Mucosa of rectum (tissue), 2 donors: ENCODE data around the gene OR4P4.

Experiments
- H3K27ac ChIP-seq, 2 donors: one replicate each; pipeline ENCODE4 v1.7.0; 2013; ENCODE audit warnings: inconsistent platforms in 2 of 2, low read depth in 2 of 2, low read length in 2 of 2
- H3K27me3 ChIP-seq, 2 donors: one replicate each; pipeline ENCODE4 v1.7.0; 2013; ENCODE audit warnings: low read length in 2 of 2; ENCODE audit not compliant: control insufficient read depth in 2 of 2, insufficient read depth in 2 of 2
- H3K36me3 ChIP-seq, 2 donors: one replicate each; pipeline ENCODE4 v1.7.0; 2013; ENCODE audit warnings: low read length in 2 of 2; ENCODE audit not compliant: control insufficient read depth in 2 of 2, insufficient read depth in 2 of 2
- H3K4me1 ChIP-seq, 2 donors: one replicate each; pipeline ENCODE4 v1.7.0; 2013; ENCODE audit warnings: low read length in 2 of 2, mild to moderate bottlenecking in 1 of 2; ENCODE audit not compliant: control insufficient read depth in 2 of 2, insufficient read depth in 2 of 2
- H3K4me3 ChIP-seq, 2 donors: one replicate each; pipeline ENCODE4 v1.7.0; 2013; ENCODE audit warnings: low read length in 2 of 2
- H3K9ac ChIP-seq, 2 donors: one replicate each; pipeline ENCODE4 v1.7.0; 2013; ENCODE audit warnings: low read length in 2 of 2, low read depth in 1 of 2, mild to moderate bottlenecking in 1 of 2
- H3K9me3 ChIP-seq, 2 donors: one replicate each; pipeline ENCODE4 v1.7.0; 2013; ENCODE audit warnings: low read length in 2 of 2; ENCODE audit not compliant: control insufficient read depth in 2 of 2
- donor health status: healthy.
- donor health status: Normal muscosa, but diverticular disease.

OR4P4 gene

GRCh38 chr11:55634813-55635212 lies at the start of gene OR4P4:
Gene OR4P4 (plus strand): TSS chr11:55635113.
- no peak within 1 kb of the TSS for H3K9ac ChIP-seq
- H3K27ac ChIP-seq: no peak within 1 kb of the TSS
- no peaks in the 10 kb centered on the region for H3K4me1 ChIP-seq
- no peaks in the 10 kb centered on the region for H3K9me3 ChIP-seq
- H3K4me3 ChIP-seq: no peak within 1 kb of the TSS
- no peaks in the 10 kb centered on the region for H3K36me3 ChIP-seq
- no peaks in the 10 kb centered on the region for H3K27me3 ChIP-seq

- H3K4me1 ChIP-seq: no peaks in the 10 kb centered on the region
- no peak within 1 kb of the TSS for H3K4me3 ChIP-seq
- H3K36me3 ChIP-seq: no peaks in the 10 kb centered on the region
- H3K9me3 ChIP-seq: peaks cover 0 to 2% of the 10 kb centered on the region in 2 donors
- no peak within 1 kb of the TSS for H3K9ac ChIP-seq
- H3K27ac ChIP-seq: no peak within 1 kb of the TSS
- no peaks in the 10 kb centered on the region for H3K27me3 ChIP-seq
Measured at GRCh38 chr11:55607545-55607944, 27.4 kb upstream of the OR4P4 start, which contains the start of gene OR4C11. Gene OR4C11 (minus strand): TSS chr11:55607645. CDS start chr11:55604373, 3,272 bp downstream.

GRCh38 chr11:55624531-55624930 lies 10.4 kb upstream of the OR4P4 start:
- H3K4me3 ChIP-seq: no peak overlapping the region
- H3K9me3 ChIP-seq: peaks cover 0 to 7% of the 10 kb centered on the region in 2 donors
- H3K27ac ChIP-seq: no peak overlapping the region
- H3K9ac ChIP-seq: no peak overlapping the region
- H3K4me1 ChIP-seq: no peaks in the 10 kb centered on the region
- no peaks in the 10 kb centered on the region for H3K27me3 ChIP-seq
- no peaks in the 10 kb centered on the region for H3K36me3 ChIP-seq

GRCh38 chr11:55648027-55648426 lies 13.1 kb downstream of the OR4P4 start, which contains the start of gene OR4S2:
Gene OR4S2 (plus strand): TSS chr11:55648327. CDS start chr11:55650904, 2,577 bp downstream.
- no peak within 1 kb of the TSS for H3K4me3 ChIP-seq
- H3K27ac ChIP-seq: no peak within 1 kb of the TSS
- H3K36me3 ChIP-seq: no peaks in the 10 kb centered on the region
- peaks cover 0 to 5% of the 10 kb centered on the region in 2 donors for H3K9me3 ChIP-seq
- H3K4me1 ChIP-seq: no peaks in the 10 kb centered on the region
- no peaks in the 10 kb centered on the region for H3K27me3 ChIP-seq
- H3K9ac ChIP-seq: no peak within 1 kb of the TSS

- Histone ChIP-seq H3K27ac (no peak overlapping the region), H3K4me1 (no peaks in the 10 kb centered on the region), H3K27me3 (no peaks in the 10 kb centered on the region), H3K36me3 (no peaks in the 10 kb centered on the region), H3K9ac (no peak overlapping the region), H3K4me3 (no peak overlapping the region), H3K9me3 (peaks cover 0 to 6% of the 10 kb centered on the region in 2 donors)
Measured at GRCh38 chr11:55652560-55652959, 17.6 kb downstream of the OR4P4 start.

GRCh38 chr11:55655096-55655495 lies 20.2 kb downstream of the OR4P4 start:
- Histone ChIP-seq H3K27me3 (no peaks in the 10 kb centered on the region), H3K9ac (no peak overlapping the region), H3K4me3 (no peak overlapping the region), H3K36me3 (no peaks in the 10 kb centered on the region), H3K4me1 (no peaks in the 10 kb centered on the region), H3K27ac (no peak overlapping the region), H3K9me3 (peaks cover 0 to 6% of the 10 kb centered on the region in 2 donors)

- Histone ChIP-seq H3K9ac (no peak overlapping the region), H3K27me3 (no peaks in the 10 kb centered on the region), H3K27ac (no peak overlapping the region), H3K4me3 (no peak overlapping the region), H3K36me3 (no peaks in the 10 kb centered on the region), H3K9me3 (peaks cover 0 to 4% of the 10 kb centered on the region in 2 donors), H3K4me1 (no peaks in the 10 kb centered on the region)
Measured at GRCh38 chr11:55658031-55658573, 23.2 kb downstream of the OR4P4 start.

GRCh38 chr11:55658608-55659007 lies 23.7 kb downstream of the OR4P4 start:
- Histone ChIP-seq H3K27ac (no peak overlapping the region), H3K36me3 (no peaks in the 10 kb centered on the region), H3K4me3 (no peak overlapping the region), H3K9ac (no peak overlapping the region), H3K4me1 (no peaks in the 10 kb centered on the region), H3K9me3 (peaks cover 0 to 2% of the 10 kb centered on the region in 2 donors), H3K27me3 (no peaks in the 10 kb centered on the region)

GRCh38 chr11:55661901-55662300 lies 27.0 kb downstream of the OR4P4 start, which contains the start of gene OR4C6:
Gene OR4C6 (plus strand): TSS chr11:55662201. CDS start chr11:55665167, 2,966 bp downstream.
- Histone ChIP-seq H3K36me3 (no peaks in the 10 kb centered on the region), H3K27me3 (no peaks in the 10 kb centered on the region), H3K4me1 (no peaks in the 10 kb centered on the region)

GRCh38 chr11:55669376-55669775 lies 34.5 kb downstream of the OR4P4 start:
- peaks cover 0 to 2% of the 10 kb centered on the region in 2 donors for H3K9me3 ChIP-seq
- no peak overlapping the region for H3K4me3 ChIP-seq
- no peaks in the 10 kb centered on the region for H3K36me3 ChIP-seq
- no peaks in the 10 kb centered on the region for H3K4me1 ChIP-seq
- H3K27me3 ChIP-seq: no peaks in the 10 kb centered on the region
- H3K27ac ChIP-seq: no peak overlapping the region
- no peak overlapping the region for H3K9ac ChIP-seq

More at GRCh38 chr11:55661901-55662300, 27.0 kb downstream of the OR4P4 start, which contains the start of gene OR4C6:
- Histone ChIP-seq H3K4me3 (no peak within 1 kb of the TSS), H3K27ac (no peak within 1 kb of the TSS), H3K9ac (no peak within 1 kb of the TSS), H3K9me3 (peaks cover 0 to 2% of the 10 kb centered on the region in 2 donors)
